Measurements from ENCODE around the gene MMP25.

Gene MMP25

GRCh38 chr16:3004319-3004718 lies 42.0 kb upstream of the MMP25 start:
- TF ChIP-seq REST (IDR thresholded peaks at IDR 0.05; ENCODE audit: insufficient read depth in 1 of 2, low read depth in 2 of 2, low read length in 2 of 2): no peak
- no peak for TF ChIP-seq TAF1 (IDR thresholded peaks at IDR 0.05; ENCODE audit: borderline replicate concordance, insufficient read depth, low read length)
- TF ChIP-seq SIN3A (IDR thresholded peaks at IDR 0.05; ENCODE audit: borderline replicate concordance, insufficient read depth, low read length): no peak
- TF ChIP-seq FOXP2 (optimal IDR thresholded peaks at IDR 0.05; ENCODE audit: borderline replicate concordance, extremely low read depth, extremely low read length, insufficient read depth): no peak
- TF ChIP-seq POLR2AphosphoS5 (IDR thresholded peaks at IDR 0.05; ENCODE audit: low read depth, low read length): no peak

- TF ChIP-seq REST (IDR thresholded peaks at IDR 0.05; ENCODE audit: insufficient read depth in 1 of 2, low read depth in 2 of 2, low read length in 2 of 2) (no peak), POLR2AphosphoS5 (IDR thresholded peaks at IDR 0.05; ENCODE audit: low read depth, low read length) (no peak), FOXP2 (optimal IDR thresholded peaks at IDR 0.05; ENCODE audit: borderline replicate concordance, extremely low read depth, extremely low read length, insufficient read depth) (no peak), SIN3A (IDR thresholded peaks at IDR 0.05; ENCODE audit: borderline replicate concordance, insufficient read depth, low read length) (no peak), TAF1 (IDR thresholded peaks at IDR 0.05; ENCODE audit: borderline replicate concordance, insufficient read depth, low read length) (no peak)
These were observed 41.5 kb upstream of the MMP25 start for GRCh38 chr16:3004781-3005284.

- TF ChIP-seq FOXP2 (optimal IDR thresholded peaks at IDR 0.05; ENCODE audit: borderline replicate concordance, extremely low read depth, extremely low read length, insufficient read depth) (no peak), REST (IDR thresholded peaks at IDR 0.05; ENCODE audit: insufficient read depth in 1 of 2, low read depth in 2 of 2, low read length in 2 of 2) (no peak), SIN3A (IDR thresholded peaks at IDR 0.05; ENCODE audit: borderline replicate concordance, insufficient read depth, low read length) (no peak), TAF1 (IDR thresholded peaks at IDR 0.05; ENCODE audit: borderline replicate concordance, insufficient read depth, low read length) (no peak), POLR2AphosphoS5 (IDR thresholded peaks at IDR 0.05; ENCODE audit: low read depth, low read length) (no peak)
These were observed 39.1 kb upstream of the MMP25 start for GRCh38 chr16:3007059-3007956.

GRCh38 chr16:3007957-3008689 lies 38.2 kb upstream of the MMP25 start:
- TF ChIP-seq POLR2AphosphoS5 (IDR thresholded peaks at IDR 0.05; ENCODE audit: low read depth, low read length): no peak
- TF ChIP-seq SIN3A (IDR thresholded peaks at IDR 0.05; ENCODE audit: borderline replicate concordance, insufficient read depth, low read length): no peak

- no peak for TF ChIP-seq REST (IDR thresholded peaks at IDR 0.05; ENCODE audit: insufficient read depth in 1 of 2, low read depth in 2 of 2, low read length in 2 of 2)
- TF ChIP-seq SIN3A (IDR thresholded peaks at IDR 0.05; ENCODE audit: borderline replicate concordance, insufficient read depth, low read length): no peak
- TF ChIP-seq FOXP2 (optimal IDR thresholded peaks at IDR 0.05; ENCODE audit: borderline replicate concordance, extremely low read depth, extremely low read length, insufficient read depth): no peak
- no peak for TF ChIP-seq TAF1 (IDR thresholded peaks at IDR 0.05; ENCODE audit: borderline replicate concordance, insufficient read depth, low read length)
- no peak for TF ChIP-seq POLR2AphosphoS5 (IDR thresholded peaks at IDR 0.05; ENCODE audit: low read depth, low read length)
These were observed 37.7 kb upstream of the MMP25 start for GRCh38 chr16:3008690-3009037.
